ENCODE data around the gene KLHL7.
A peak's percentile ranks its signal among the peaks of the same experiment; 100 is the strongest.
"Not testable (repeated sequence)": the region's sequence is repeated elsewhere in the genome, so short reads cannot be mapped to it uniquely, and the experiment has no call there.

The KLHL7 gene

DNA sequence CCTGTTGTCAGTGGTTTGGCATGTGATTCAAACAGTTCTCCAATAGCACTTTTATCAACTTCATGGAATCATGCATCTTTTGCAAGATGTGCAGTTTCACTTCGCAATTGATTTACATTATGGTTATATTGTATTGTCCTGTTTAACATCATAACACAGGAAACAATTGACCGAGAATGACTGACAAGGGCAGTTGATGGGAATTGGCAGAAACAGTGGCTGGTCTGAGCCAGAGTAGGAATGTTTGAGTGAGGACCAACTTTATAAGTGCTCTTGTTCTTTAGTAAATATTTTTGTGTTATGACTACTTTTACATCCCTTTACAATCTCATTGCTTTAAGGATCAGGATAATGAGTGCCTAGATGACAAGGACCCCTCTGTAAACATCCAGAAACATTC, 2.2 kb downstream of the KLHL7 start:
- DNase-seq, result no peak

DNA sequence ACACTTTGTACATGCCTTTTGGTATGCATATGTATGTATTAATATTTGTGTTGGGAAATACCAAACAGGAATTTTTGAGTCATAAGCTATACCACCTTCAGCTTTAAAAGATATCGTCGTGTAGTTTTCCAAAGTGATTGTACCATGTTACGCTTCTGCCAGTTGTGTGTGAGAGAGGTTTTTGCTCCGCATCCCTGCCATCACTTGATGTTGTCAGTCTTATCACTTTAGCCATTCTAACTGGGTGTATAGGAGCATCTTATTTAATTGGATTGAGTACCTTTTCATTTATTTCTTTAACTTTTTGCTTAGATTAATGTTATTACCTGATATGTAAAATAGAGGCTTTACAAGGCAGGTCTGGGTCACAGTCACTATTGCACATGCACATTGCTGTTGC, 3.4 kb downstream of the KLHL7 start:
- no peak for DNase-seq

DNA sequence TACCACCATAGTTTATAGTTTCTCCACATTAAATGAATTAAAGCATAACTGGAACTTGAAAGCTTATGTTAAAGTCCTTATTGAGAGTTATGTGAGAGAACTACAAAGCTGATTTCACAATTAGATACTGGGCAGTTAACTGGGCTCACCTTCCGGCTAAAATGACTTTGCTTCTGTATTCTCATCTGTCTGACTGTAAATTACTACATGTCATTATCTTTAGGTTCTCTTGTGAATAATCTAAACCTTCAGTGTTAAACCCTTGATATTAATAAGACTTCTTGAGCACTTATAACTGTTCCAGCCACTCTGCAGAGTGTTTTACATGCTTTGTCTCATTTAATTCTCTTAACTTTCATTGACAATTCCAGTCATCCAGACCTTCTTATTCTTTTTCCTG, 3.9 kb downstream of the KLHL7 start:
- DNase-seq, result no peak

DNA sequence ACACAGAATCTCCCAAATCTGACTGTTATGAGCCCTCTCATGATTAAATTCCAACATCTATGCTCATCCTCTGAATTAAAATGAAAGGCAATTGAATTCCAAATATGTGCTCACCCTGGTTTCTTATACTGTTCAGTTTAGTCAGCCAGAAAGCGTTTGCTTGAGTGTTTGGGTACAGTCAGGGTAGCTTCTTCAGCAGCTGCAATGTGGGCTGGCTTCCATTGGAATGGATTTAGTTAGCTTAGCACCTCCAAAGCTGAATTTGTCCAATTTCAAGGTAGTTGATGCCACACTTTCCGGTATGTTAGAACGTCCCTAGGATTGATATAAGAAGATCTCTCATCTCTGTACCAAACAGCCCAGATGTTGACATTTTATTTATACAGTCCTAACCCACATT, 9.3 kb downstream of the KLHL7 start:
- no peak for DNase-seq

GRCh38 chr7:23115991-23116390, 10.4 kb downstream of the KLHL7 start:
- no peak for DNase-seq

DNA sequence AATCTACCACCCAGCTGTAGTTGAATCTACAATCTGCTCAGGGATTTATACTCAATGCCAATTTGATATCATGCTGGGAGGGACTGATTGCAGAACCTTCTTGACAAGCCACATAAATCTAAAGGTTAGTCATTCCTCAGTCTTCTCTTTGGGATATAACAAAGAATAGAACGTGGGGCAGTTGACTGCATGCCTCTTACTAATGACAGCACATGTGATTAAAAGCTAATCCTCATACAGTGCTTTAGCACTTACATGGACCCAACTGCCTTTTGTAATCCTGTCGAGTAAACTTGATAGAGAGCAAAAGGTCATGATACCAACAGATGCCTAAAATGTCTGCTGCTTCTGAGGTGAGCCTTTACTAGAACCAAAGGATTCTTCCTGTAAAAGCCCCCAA, 12.3 kb downstream of the KLHL7 start:
- no peak for DNase-seq

DNA sequence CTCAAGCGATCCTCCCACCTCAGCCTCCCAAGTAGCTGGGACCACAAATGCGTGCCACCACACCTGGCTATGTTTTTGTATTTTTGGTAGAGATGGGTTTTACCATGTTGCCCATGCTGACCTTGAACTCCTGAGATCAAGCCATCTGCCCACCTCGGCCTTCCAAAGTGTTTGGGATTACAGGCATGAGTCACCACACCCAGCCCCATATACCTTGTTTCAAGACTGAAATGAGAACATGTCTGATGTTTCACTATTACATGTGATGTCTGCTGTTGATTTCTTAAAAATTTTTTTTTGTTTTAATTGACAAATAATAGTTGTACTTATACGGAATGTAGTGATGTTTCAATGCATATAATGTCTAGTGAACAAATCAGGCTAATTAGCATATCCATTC, 14.5 kb downstream of the KLHL7 start:
- DNase-seq, result no peak

DNA sequence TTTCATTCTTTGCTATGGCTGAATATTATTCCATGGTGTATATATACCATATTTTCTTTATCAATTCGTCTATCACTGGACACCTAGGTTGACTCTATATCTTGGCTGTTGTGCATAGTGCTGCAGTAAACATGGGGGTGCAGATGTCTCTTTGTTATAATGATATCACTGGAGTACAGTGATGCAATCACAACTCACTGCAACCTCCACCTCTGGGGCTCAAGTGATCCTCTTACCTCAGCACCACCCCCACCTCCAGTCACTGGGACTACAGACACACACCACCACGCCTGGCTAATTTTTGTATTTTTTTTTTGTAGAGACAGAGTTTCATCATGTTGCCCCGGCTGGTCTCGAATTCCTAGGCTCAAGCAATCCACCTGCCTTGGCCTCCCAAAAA, 15.6 kb downstream of the KLHL7 start:
- no peak for DNase-seq

DNA sequence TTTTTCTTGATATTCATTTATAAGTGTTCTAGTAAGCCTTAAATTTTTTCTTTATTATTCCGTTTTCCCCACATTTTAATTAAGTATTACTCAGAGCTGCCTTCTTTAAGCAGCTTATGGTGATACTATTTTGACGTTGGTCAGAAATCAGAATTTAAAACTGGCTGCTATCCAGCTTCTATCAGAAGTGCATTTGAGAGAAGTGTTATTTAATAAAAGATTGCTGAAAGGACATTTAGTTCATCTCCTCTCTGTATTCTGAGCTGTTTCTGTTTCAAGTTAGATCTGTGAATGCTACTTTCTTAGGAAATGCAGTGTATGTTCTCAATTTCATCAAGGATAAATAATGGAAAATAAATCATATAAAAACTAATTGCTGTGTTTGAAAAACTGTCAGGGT, 17.4 kb downstream of the KLHL7 start:
- DNase-seq, result no peak

- DNase-seq, result no peak
Observed at GRCh38 chr7:23123465-23123864, 17.9 kb downstream of the KLHL7 start.

GRCh38 chr7:23129036-23129435, 23.5 kb downstream of the KLHL7 start:
- no peak for DNase-seq

- not testable (repeated sequence) for DNase-seq
Observed at GRCh38 chr7:23131799-23132198, 26.2 kb downstream of the KLHL7 start.

- DNase-seq, result no peak
Observed at GRCh38 chr7:23133797-23134196, 28.2 kb downstream of the KLHL7 start.

DNA sequence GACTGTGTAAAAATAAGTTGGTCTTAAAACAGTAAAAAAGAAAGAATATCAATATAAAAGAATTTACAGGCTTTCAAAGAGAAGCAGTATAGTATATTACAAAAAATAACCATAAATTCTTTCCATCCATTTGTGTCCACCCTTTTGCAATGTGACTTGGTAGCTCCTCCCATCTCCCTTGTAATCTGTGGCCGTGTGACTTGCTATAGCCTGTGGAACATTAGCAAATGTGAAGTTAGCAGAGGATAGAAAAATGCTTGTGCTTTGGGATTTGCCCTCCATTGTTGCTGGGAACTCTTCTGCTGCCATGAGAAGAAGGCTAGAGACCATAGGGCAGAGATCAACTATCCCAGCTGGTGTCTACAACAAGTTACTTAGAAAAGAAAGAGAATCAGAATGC, 30.2 kb downstream of the KLHL7 start:
- DNase-seq, result no peak

DNA sequence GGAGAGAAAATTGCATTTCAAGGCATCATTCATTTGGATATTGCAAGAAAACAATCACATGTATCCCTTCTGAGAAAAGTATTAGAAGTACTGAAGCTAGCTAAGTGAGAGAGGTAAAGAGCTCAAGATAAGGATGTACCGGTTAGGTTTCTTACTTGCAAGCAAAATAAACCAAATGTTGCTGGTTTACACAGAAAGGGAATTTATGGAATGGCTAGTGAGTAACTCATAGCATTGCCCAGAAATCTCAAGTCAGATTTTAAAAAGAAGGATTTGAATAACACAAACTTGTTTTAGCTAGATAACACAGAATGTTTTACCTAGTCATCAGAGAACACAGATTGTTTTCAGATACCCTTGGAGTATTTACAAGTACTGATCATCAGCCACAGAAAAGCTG, 30.6 kb downstream of the KLHL7 start:
- no peak for DNase-seq

DNA sequence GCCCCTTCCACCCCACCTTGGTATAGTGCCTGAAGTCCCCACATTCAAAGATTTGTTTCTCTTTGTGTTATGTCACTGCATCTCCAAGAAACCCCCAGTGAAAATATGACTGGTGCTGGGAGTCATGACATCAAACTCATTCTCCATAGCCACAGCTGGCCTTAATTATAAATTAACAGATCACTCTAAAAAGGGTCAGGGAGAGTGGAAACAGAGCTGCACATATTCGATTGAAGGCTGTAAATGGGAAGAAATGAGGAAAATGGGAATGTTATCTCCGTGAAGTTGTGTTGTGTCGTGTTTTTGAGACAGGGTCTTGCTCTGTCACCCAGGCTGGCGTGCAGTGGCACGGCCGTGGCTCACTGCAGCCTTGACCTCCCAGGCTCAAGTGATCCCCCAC, 52.1 kb downstream of the KLHL7 start:
- DNase-seq, result no peak

- DNase-seq, result no peak
Observed at GRCh38 chr7:23158546-23158945, 53.0 kb downstream of the KLHL7 start.

GRCh38 chr7:23161482-23161881, 55.9 kb downstream of the KLHL7 start:
- no peak for DNase-seq

- no peak for DNase-seq
Observed at GRCh38 chr7:23164846-23165245, 59.3 kb downstream of the KLHL7 start.

GRCh38 chr7:23165316-23165715, 59.7 kb downstream of the KLHL7 start:
- DNase-seq, result no peak

- DNase-seq, result no peak
Observed at GRCh38 chr7:23167691-23168090, 62.1 kb downstream of the KLHL7 start.

DNA sequence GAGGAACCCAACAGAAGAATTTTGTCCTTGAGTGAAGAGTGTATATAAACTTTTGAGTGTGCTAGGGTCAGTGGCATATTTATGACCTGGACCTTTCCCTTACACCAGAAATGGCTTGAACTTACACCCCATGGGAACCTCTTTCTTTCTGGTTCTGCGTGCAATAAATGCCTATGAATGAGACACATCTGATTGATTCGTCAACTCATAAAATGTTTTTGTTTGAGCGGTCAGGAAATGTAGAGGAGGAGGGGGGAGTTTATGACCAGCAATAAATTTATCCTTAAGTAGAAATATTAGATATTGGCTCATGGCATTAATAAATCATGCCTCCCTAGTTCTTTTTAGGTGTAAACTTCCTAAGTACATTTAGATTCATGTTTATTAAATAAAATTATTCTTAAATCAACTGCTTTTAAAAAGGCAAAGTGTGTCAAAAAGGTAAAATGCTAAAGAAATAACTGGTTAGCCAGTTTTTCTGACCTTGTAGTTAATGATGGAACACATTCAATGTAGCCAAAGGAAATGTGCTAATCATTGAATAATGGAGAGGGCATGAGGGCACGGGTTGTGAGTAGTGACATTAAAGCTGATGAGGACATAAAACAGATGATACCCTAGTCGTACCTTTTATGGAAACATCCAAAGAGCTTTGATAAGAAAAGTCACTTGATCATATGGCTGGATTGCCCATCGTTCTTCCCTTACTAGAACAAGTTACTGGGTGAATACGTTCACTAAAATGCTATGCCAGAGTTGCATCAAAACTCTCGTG, 62.7 kb downstream of the KLHL7 start:
- no peak for DNase-seq

DNA sequence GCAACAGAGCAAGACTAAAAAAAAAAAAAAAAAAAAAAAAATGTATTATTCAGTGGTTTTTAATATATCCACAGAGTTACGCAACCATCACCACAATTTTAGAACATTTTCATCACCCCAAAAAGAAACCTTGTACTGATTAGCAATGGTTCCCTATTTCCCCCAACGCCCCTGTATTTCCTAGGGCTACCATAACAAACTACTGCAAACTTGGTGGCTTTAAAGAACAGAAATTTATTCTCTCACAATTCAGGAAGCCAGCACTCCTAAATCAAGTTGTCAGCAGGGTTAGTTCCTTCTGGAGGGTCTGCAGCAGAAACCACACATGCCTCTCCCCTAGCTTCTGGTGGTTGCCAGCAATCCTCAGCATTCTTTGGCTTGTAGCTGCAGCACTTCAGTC, 70.4 kb downstream of the KLHL7 start:
- DNase-seq, result no peak

DNA sequence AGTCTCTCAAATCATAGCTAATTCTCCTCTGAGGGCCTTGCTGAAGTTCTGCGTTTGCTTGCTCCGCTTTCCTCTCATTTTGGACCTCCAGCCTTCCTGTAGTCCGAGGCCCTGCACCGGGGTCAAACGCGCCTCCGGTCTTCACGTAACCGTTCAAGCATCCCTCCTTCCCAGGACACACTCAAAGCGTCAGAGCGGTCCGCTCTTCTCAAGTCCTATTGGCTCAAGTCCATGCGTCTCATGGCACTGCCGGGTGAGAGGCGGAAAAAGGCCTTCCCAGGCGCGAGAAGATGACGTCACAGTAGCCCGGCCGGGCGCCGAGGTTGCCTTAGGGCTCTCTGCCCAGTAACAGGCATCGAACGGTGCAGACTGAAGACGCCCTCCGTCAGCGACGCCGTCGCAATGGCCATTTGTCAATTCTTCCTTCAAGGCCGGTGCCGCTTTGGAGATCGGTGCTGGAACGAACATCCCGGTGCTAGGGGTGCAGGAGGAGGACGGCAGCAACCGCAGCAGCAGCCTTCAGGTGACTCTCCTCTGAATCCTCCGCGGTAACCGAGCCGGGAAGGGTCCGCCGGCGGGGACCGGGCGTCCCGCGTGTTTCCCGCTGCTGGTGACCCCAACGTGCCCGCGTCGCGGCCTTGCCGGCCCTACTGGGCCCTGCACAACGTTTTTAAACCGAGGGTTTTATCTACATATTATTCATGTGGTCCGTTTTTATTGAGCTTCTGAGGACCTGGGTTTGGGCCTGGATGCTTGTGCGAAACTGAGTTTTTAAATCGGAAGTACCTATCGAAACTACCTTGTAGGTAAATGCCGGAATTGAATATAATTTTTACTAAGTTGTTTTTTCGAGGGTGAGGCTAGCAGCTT, 76.3 kb downstream of the KLHL7 start, which contains the start of gene NUP42:
NUP42 (plus strand) TSS at position 365 of the 870 bp plus-strand sequence; CDS start at position 403, 38 bp downstream.
- DNase-seq, result peak; percentile 96 to 97

Data from CD4-positive, alpha-beta T cell treated with Interleukin-4 for 1 hour (primary cell).